C4-2B (cell line): ENCODE measurements around the gene NOP14.

Experiments
- CTCF ChIP-seq: fragments of 450-650 bp; conservative IDR thresholded peaks from 2 replicates; pipeline ENCODE4 v1.5.1; 2017; ENCODE audit warnings: mild to moderate bottlenecking
- ZFX ChIP-seq: fragments of 450-650 bp; IDR thresholded peaks from 2 replicates; pipeline ENCODE4 v1.6.1; 2017

- TF ChIP-seq CTCF: no peak
- no peak for TF ChIP-seq ZFX
Observed at GRCh38 chr4:2934077-2934812, 29.0 kb downstream of the NOP14 start.
